ENCODE measurements around the gene COA6.

- TF ChIP-seq, protein P1, sequence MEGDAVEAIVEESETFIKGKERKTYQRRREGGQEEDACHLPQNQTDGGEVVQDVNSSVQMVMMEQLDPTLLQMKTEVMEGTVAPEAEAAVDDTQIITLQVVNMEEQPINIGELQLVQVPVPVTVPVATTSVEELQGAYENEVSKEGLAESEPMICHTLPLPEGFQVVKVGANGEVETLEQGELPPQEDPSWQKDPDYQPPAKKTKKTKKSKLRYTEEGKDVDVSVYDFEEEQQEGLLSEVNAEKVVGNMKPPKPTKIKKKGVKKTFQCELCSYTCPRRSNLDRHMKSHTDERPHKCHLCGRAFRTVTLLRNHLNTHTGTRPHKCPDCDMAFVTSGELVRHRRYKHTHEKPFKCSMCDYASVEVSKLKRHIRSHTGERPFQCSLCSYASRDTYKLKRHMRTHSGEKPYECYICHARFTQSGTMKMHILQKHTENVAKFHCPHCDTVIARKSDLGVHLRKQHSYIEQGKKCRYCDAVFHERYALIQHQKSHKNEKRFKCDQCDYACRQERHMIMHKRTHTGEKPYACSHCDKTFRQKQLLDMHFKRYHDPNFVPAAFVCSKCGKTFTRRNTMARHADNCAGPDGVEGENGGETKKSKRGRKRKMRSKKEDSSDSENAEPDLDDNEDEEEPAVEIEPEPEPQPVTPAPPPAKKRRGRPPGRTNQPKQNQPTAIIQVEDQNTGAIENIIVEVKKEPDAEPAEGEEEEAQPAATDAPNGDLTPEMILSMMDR (IDR thresholded peaks at IDR 0.05) = no peak
- TF ChIP-seq POLR2A (IDR thresholded peaks at IDR 0.05) = no peak
Observed at GRCh38 chr1:234336359-234336758, 36.9 kb upstream of the COA6 start.
